GM12874 (cell line): ENCODE results near the gene QRFP.
A peak's percentile ranks its signal among the peaks of the same experiment; 100 is the strongest.

Source experiments
- TF ChIP-seq, protein P1 (sequence below): IDR thresholded peaks from 2 replicates; pipeline ENCODE4 v1.5.1; 2011; ENCODE audit warnings: low read depth, mild to moderate bottlenecking, control low read depth, low read length, moderate library complexity; ENCODE audit not compliant: insufficient read depth

The QRFP gene

GRCh38 chr9:130940693-130941576, 44.3 kb upstream of the QRFP start:
- TF ChIP-seq, protein P1, sequence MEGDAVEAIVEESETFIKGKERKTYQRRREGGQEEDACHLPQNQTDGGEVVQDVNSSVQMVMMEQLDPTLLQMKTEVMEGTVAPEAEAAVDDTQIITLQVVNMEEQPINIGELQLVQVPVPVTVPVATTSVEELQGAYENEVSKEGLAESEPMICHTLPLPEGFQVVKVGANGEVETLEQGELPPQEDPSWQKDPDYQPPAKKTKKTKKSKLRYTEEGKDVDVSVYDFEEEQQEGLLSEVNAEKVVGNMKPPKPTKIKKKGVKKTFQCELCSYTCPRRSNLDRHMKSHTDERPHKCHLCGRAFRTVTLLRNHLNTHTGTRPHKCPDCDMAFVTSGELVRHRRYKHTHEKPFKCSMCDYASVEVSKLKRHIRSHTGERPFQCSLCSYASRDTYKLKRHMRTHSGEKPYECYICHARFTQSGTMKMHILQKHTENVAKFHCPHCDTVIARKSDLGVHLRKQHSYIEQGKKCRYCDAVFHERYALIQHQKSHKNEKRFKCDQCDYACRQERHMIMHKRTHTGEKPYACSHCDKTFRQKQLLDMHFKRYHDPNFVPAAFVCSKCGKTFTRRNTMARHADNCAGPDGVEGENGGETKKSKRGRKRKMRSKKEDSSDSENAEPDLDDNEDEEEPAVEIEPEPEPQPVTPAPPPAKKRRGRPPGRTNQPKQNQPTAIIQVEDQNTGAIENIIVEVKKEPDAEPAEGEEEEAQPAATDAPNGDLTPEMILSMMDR = peak; percentile 94

- TF ChIP-seq, protein P1 = no peak
These were observed 43.5 kb upstream of the QRFP start for GRCh38 chr9:130940027-130940549.

DNA sequence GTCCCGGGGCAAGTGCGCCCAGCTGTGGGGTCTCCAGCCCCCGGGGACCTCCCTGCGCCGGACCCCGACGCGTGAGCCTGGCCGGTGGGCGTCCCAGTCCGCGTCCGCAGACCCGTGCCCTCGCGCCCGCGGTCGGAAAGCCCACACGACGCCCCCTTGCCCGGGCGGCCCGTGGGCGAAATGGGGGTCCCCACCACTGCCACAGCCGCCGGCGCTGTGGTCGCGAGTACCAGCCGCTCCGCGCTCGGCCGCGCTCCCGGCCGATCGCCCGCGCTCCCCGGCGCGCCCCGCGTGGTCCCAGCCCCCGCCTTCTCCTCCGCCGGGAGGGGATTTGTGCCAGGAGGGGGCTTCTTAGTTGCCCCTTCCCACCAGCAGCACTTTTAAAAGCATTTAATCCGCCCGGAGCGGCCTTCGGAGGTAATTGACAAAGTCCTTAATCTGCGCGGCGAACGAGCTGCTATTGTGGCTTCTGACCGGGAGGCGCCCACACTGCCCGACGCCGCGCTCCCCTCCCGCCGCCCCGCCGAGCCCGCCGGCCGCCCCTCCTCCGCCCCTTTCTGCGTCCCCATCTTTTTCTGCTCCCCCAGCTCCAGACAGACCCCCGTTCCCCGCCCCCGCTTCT, 42.9 kb upstream of the QRFP start:
- TF ChIP-seq, protein P1 = no peak

DNA sequence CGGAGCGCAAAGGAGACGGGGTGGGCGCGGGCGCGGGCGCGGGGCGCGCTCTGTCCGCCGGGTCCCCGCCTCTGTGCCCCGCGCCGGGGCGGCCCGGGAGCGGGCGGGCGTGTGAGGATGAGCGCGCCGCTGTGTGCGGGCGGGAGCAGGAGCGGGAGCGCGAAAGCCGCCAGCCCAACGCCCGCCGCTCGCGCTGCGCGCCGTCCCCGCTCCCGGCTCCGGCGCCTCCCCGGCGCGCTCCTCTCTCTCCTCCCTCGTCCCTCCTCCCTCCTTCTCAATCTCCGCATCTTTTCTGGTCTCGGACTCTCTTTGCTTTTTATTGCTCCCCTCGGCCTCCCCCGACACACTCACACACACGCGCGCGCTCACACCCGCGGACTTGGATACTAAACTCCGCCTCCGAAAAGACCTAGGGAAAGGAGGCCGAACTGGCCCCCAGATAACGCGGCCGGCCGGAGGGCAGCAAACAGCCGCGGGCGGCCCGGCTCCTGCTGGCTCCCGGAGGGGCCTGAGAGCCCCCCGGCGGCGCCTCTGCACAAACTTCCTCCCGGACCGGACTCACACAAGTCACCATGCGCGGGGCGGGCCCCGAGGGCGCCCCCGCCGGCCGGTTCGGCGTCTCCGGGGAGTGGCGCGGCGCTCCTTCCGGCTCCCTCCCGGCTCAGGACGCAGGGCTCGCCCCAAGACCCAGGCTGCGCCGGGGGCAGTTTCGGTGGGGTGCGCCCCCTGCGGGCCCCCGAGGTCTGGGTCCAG, 42.2 kb upstream of the QRFP start, which contains the start of gene FIBCD1:
TSS of gene FIBCD1 (minus strand) at position 596 of the 753 bp plus-strand sequence. CDS start 640 bp downstream, outside the sequence.
- TF ChIP-seq, protein P1 = peak; percentile 62

DNA sequence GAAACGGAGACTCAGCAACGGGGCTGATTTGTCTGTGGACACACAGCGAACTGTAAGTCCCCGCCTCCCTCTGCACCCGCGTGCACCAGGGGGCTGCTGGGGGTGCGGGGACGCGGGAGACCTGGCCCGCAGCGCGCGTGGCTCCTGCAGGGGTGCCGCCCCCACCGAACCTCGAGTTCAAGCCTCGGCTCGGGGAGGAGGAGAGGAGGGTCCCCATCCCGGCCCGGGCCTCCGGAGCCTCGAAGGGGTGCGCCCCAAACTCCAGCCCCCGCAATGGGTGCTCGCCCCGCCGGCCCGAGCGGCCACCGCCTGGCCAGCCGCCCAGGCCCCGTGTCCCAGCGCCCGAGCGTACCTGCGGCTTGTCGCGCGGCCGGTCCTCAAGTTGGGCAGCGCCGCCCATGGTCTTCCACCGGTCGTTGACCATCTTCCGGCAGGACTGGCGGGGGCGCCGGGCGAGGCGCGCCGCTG, 41.6 kb upstream of the QRFP start:
- TF ChIP-seq, protein P1 = no peak

- TF ChIP-seq, protein P1 = no peak
These were observed 40.8 kb upstream of the QRFP start for GRCh38 chr9:130937146-130938076.
